MM.1S (cell line): ENCODE data around the gene ITPRIPL2.

ENCODE experiments used
- DNase-seq: peaks from one replicate; pipeline ENCODE4 v3.0.0-alpha.2; 2015
- H2AFZ ChIP-seq: fragments of 300-600 bp; sonication (generic); 2 replicates; pipeline ENCODE4 v1.6.0; 2016; ENCODE audit warnings: antibody characterized with exemption, low read length
- H3F3A ChIP-seq: fragments of 300-600 bp; sonication (generic); 2 replicates; pipeline ENCODE4 v1.6.1; 2016; ENCODE audit warnings: mild to moderate bottlenecking, antibody characterized with exemption, low read length, moderate library complexity, mixed read lengths; ENCODE audit not compliant: insufficient read depth
- H3K27ac ChIP-seq: fragments of 300-600 bp; sonication (generic); 2 replicates; pipeline ENCODE4 v1.5.1; 2016; ENCODE audit warnings: mild to moderate bottlenecking, low read length
- H3K27me3 ChIP-seq: fragments of 300-600 bp; sonication (generic); replicated peaks from 2 replicates; pipeline ENCODE4 v1.6.0; 2016; ENCODE audit warnings: low read length; ENCODE audit not compliant: insufficient read depth
- H3K36me3 ChIP-seq: fragments of 300-600 bp; sonication (generic); replicated peaks from 2 replicates; pipeline ENCODE4 v1.6.1; 2016; ENCODE audit warnings: mild to moderate bottlenecking, low read length, mixed read lengths; ENCODE audit not compliant: insufficient read depth
- H3K4me1 ChIP-seq: fragments of 300-600 bp; sonication (generic); 2 replicates; pipeline ENCODE4 v1.6.1; 2016; ENCODE audit warnings: low read length, mixed read lengths
- H3K4me2 ChIP-seq: fragments of 300-600 bp; sonication (generic); 2 replicates; pipeline ENCODE4 v1.6.0; 2016; ENCODE audit warnings: low read depth, low read length
- H3K4me3 ChIP-seq: fragments of 300-600 bp; sonication (generic); 2 replicates; pipeline ENCODE4 v1.5.1; 2016; ENCODE audit warnings: low read length, mixed read lengths
- H3K79me2 ChIP-seq: fragments of 300-600 bp; sonication (generic); 2 replicates; pipeline ENCODE4 v1.6.1; 2016; ENCODE audit warnings: mixed run types, low read length, mixed read lengths
- H3K9ac ChIP-seq: fragments of 300-600 bp; sonication (generic); 2 replicates; pipeline ENCODE4 v1.6.1; 2016; ENCODE audit warnings: low read length, mixed read lengths
- H3K9me2 ChIP-seq: fragments of 300-600 bp; sonication (generic); replicated peaks from 2 replicates; pipeline ENCODE4 v1.6.1; 2016; ENCODE audit warnings: mild to moderate bottlenecking, low read length, mixed read lengths; ENCODE audit not compliant: insufficient read depth
- H3K9me3 ChIP-seq: fragments of 300-600 bp; sonication (generic); replicated peaks from 2 replicates; pipeline ENCODE4 v1.6.1; 2016; ENCODE audit warnings: mild to moderate bottlenecking, low read length, mixed read lengths; ENCODE audit not compliant: insufficient read depth
- H4K20me1 ChIP-seq: fragments of 300-600 bp; sonication (generic); 2 replicates; pipeline ENCODE4 v1.6.1; 2016; ENCODE audit warnings: mild to moderate bottlenecking, low read length, moderate library complexity, mixed read lengths; ENCODE audit not compliant: insufficient read depth
- CTCF ChIP-seq: fragments of 300-600 bp; sonication (generic); IDR thresholded peaks from 2 replicates; pipeline ENCODE4 v1.5.1; 2016; ENCODE audit warnings: antibody characterized with exemption, low read length, mixed read lengths
- EZH2 ChIP-seq: fragments of 300-600 bp; sonication (generic); optimal IDR thresholded peaks from 2 replicates; pipeline ENCODE3; 2017; ENCODE audit warnings: low read depth, mild to moderate bottlenecking, antibody characterized with exemption, low read length, mixed read lengths
- EZH2phosphoT487 ChIP-seq: fragments of 300-600 bp; sonication (generic); IDR thresholded peaks from 2 replicates; pipeline ENCODE4 v1.6.1; 2018; ENCODE audit warnings: antibody characterized with exemption, low read length

ITPRIPL2 gene

DNA sequence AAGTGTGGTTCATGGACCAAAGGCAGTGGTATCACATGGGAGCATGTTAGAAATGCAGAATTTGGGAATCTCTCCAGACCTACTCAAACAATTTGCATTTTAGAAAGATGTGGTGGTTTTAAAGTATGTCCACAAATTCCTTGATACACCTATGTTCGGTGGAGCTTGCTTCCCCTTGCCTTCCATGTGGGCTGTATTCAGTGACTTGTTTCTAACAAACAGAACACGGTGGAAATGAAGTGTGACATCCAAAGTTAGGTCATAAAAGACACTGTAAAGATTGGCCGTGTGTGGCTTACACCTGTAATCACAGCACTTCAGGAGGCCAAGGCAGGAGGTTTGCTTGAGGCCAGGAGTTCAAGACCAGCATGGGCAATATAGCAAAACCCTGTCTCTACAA, 29.6 kb upstream of the ITPRIPL2 start:
- Histone ChIP-seq H3K36me3 (no peaks in the 10 kb centered on the region), H3K4me3 (no peak overlapping the region), H3K4me2 (no peak overlapping the region), H3K4me1 (no peaks in the 10 kb centered on the region), H2AFZ (no peak overlapping the region), H3K79me2 (no peaks in the 10 kb centered on the region), H3K27ac (no peak overlapping the region), H3K9ac (no peak overlapping the region), H3K9me3 (no peaks in the 10 kb centered on the region), H4K20me1 (no peaks in the 10 kb centered on the region), H3K9me2 (no peaks in the 10 kb centered on the region), H3F3A (no peaks in the 10 kb centered on the region), H3K27me3 (no peaks in the 10 kb centered on the region)
- no peak for TF ChIP-seq EZH2
- DNase-seq = no peak

- H4K20me1 ChIP-seq = no peaks in the 10 kb centered on the region
- no peak overlapping the region for H3K4me2 ChIP-seq
- H3K4me1 ChIP-seq = no peaks in the 10 kb centered on the region
- no peaks in the 10 kb centered on the region for H3K9me2 ChIP-seq
- no peaks in the 10 kb centered on the region for H3K9me3 ChIP-seq
- no peak overlapping the region for H2AFZ ChIP-seq
- H3F3A ChIP-seq = no peaks in the 10 kb centered on the region
- no peak overlapping the region for H3K4me3 ChIP-seq
- no peaks in the 10 kb centered on the region for H3K79me2 ChIP-seq
- H3K27me3 ChIP-seq = no peaks in the 10 kb centered on the region
- H3K9ac ChIP-seq = no peak overlapping the region
- H3K36me3 ChIP-seq = no peaks in the 10 kb centered on the region
- TF ChIP-seq EZH2phosphoT487 (no peak), EZH2 (no peak), CTCF (no peak)
- no peak overlapping the region for H3K27ac ChIP-seq
- no peak for DNase-seq
These were observed 28.9 kb upstream of the ITPRIPL2 start for GRCh38 chr16:19084879-19085278.

GRCh38 chr16:19085679-19086200, 28.0 kb upstream of the ITPRIPL2 start:
- Histone ChIP-seq H3K9me2 (no peaks in the 10 kb centered on the region), H3K9me3 (no peaks in the 10 kb centered on the region), H3F3A (no peaks in the 10 kb centered on the region), H3K79me2 (no peaks in the 10 kb centered on the region), H3K27me3 (no peaks in the 10 kb centered on the region), H3K9ac (no peak overlapping the region), H3K27ac (no peak overlapping the region), H2AFZ (no peak overlapping the region), H4K20me1 (no peaks in the 10 kb centered on the region), H3K4me2 (peak overlapping the region; percentile 97; the same call in 1 of the 2 replicates), H3K36me3 (no peaks in the 10 kb centered on the region), H3K4me1 (no peaks in the 10 kb centered on the region), H3K4me3 (no peak overlapping the region)
- no peak for DNase-seq
- TF ChIP-seq EZH2 (no peak), CTCF (no peak)

GRCh38 chr16:19086322-19087199, 27.2 kb upstream of the ITPRIPL2 start:
- Histone ChIP-seq H3K4me2 (peak overlapping the region; percentile 97), H3K9me2 (no peaks in the 10 kb centered on the region), H3K27me3 (no peaks in the 10 kb centered on the region), H3F3A (no peaks in the 10 kb centered on the region), H4K20me1 (no peaks in the 10 kb centered on the region), H3K9me3 (no peaks in the 10 kb centered on the region), H3K79me2 (no peaks in the 10 kb centered on the region), H3K9ac (peak overlapping the region; percentile 40; the same call in 1 of the 2 replicates), H3K27ac (no peak overlapping the region), H3K4me3 (peak overlapping the region; percentile 57), H3K36me3 (no peaks in the 10 kb centered on the region), H2AFZ (peak overlapping the region; percentile 96), H3K4me1 (no peaks in the 10 kb centered on the region)
- TF ChIP-seq CTCF (peak; percentile 97), EZH2 (no peak)
- peak; percentile 83 for DNase-seq
